ENCODE data around the gene CRTC2. TPM values are rescaled to one million over a fixed set of nuclear protein-coding genes. Genes with fewer than 3 reads are reported as not detected.

The CRTC2 gene
- total and polyA plus RNA-seq, 4 donors, result 17.7 to 48.7 (median 42.6) TPM

DNA sequence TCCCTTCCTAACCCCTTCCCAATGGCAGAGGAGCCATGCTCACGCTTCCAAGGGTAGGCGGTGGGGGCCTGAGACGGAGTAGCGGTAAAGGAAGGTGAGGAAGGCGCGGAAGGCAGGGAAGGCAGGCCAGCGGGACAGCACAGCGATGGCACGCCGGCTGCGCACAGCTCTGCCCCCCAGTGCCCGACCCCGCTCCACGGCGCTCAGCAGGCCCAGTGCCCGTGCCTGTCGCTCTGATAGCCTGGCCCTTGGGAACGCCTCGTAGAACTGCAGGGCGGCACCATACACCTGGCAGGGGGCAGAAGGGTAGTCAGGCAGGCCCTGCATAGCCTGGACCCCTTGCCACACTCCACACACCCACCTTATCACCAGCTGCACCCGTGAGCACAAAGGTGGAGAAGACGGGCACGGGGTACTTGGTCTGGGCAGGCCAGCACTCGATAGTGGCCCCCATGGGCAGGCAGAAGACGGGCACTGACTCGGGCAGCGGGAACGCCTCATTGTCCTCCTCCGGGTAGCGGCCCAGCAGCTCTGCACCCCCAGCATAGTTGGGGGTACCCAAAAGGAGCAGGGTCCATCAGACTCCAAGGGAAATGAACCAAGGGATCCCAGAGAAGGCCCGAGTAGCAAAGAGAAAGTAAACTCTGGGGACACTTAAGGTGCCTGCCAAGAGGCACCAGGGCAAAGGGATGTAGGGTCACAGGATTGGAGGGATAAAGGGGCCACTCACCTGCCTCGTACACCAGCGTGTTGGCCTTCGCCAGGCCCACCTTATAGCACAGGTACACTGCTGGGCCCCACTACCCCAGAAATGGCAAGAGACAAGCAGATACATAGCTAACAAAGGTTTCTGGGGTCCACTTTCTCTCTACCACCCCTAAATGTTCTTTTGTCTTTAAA, 16.3 kb downstream of the CRTC2 start:
- H3K4me1 ChIP-seq (ENCODE audit: control insufficient read depth in 5 of 5, insufficient read depth in 5 of 5, low read length in 5 of 5), result peaks cover 0 to 14% (median 8%) of the 10 kb centered on the region in 5 donors
- no peaks in the 10 kb centered on the region for H3K9me3 ChIP-seq (ENCODE audit: control insufficient read depth in 4 of 4, insufficient read depth in 3 of 4, low read length in 3 of 4)
- H3K36me3 ChIP-seq (ENCODE audit: control insufficient read depth in 4 of 4, insufficient read depth in 4 of 4, low read length in 4 of 4), result peaks cover 0 to 48% (median 29%) of the 10 kb centered on the region in 4 donors
- ATAC-seq (ENCODE audit: insufficient read depth, low FRiP score) (no peak), DNase-seq (no peak)
- H3K27me3 ChIP-seq (ENCODE audit: control insufficient read depth in 3 of 3, insufficient read depth in 3 of 3, low read length in 2 of 3), result no peaks in the 10 kb centered on the region
- no peak overlapping the region for H3K9ac ChIP-seq (ENCODE audit: insufficient read depth in 1 of 2, low read length in 2 of 2)
- 96% methylated on average over 34 of the region's 34 CpGs for WGBS, 2 donors
- no peak overlapping the region for H3K4me3 ChIP-seq
- no peak overlapping the region for H3K27ac ChIP-seq (ENCODE audit: low read depth in 1 of 2, low read length in 1 of 2)
- TF ChIP-seq, protein P1, sequence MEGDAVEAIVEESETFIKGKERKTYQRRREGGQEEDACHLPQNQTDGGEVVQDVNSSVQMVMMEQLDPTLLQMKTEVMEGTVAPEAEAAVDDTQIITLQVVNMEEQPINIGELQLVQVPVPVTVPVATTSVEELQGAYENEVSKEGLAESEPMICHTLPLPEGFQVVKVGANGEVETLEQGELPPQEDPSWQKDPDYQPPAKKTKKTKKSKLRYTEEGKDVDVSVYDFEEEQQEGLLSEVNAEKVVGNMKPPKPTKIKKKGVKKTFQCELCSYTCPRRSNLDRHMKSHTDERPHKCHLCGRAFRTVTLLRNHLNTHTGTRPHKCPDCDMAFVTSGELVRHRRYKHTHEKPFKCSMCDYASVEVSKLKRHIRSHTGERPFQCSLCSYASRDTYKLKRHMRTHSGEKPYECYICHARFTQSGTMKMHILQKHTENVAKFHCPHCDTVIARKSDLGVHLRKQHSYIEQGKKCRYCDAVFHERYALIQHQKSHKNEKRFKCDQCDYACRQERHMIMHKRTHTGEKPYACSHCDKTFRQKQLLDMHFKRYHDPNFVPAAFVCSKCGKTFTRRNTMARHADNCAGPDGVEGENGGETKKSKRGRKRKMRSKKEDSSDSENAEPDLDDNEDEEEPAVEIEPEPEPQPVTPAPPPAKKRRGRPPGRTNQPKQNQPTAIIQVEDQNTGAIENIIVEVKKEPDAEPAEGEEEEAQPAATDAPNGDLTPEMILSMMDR (IDR thresholded peaks at IDR 0.05; ENCODE audit: control extremely low read depth, extremely low read depth), result no peak

DNA sequence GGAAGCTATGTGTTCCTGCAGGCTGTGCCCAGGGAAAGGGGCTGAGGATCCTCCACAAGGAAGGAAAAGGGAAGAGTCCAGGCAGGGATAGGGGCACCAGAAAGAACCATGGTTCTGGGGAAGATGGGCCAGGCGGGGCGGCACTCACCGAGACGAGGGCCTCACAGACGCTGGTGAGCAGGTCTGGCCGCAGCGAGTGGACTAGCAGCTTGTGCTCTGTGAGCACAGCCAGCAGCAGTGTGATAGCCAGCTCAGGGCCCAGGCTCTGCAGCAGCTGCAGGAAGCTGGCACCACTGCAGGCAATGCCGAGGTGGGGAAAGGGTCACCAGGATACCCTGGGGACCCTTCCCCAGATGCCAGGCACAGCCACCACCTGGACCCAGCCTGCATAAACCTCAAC, 17.7 kb downstream of the CRTC2 start:
- Histone ChIP-seq H3K27ac (ENCODE audit: low read depth in 1 of 2, low read length in 1 of 2) (no peak overlapping the region), H3K9me3 (ENCODE audit: control insufficient read depth in 4 of 4, insufficient read depth in 3 of 4, low read length in 3 of 4) (no peaks in the 10 kb centered on the region), H3K9ac (ENCODE audit: insufficient read depth in 1 of 2, low read length in 2 of 2) (no peak overlapping the region), H3K27me3 (ENCODE audit: control insufficient read depth in 3 of 3, insufficient read depth in 3 of 3, low read length in 2 of 3) (no peaks in the 10 kb centered on the region), H3K4me3 (no peak overlapping the region), H3K36me3 (ENCODE audit: control insufficient read depth in 4 of 4, insufficient read depth in 4 of 4, low read length in 4 of 4) (peaks cover 5 to 60% (median 41%) of the 10 kb centered on the region in 4 donors), H3K4me1 (ENCODE audit: control insufficient read depth in 5 of 5, insufficient read depth in 5 of 5, low read length in 5 of 5) (peaks cover 0 to 11% (median 8%) of the 10 kb centered on the region in 5 donors)
- no peak for DNase-seq
- ATAC-seq (ENCODE audit: insufficient read depth, low FRiP score), result no peak
- WGBS, 2 donors, result 96 to 98% methylated on average over 8 of the region's 8 CpGs
- TF ChIP-seq, protein P1 (IDR thresholded peaks at IDR 0.05; ENCODE audit: control extremely low read depth, extremely low read depth), result no peak

DNA sequence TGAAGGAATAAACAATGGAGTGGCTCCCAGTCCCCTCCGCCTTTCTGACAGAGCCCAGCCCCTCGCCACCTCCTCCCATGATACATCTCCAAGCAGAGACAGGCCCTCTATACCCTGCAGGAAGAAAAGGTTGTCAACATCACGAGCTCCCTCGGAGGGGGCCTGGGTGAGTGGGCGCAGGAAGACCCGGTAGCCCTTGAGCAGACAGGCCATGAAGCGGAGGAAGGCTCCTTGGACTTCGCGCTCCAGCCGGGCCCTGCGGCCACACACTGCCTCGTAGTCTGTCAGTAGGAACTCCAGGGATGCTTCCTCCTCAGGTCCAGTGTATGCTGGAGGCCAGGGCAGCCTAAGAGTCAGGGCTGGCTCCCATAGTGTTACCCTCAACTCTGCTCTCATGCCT, 18.9 kb downstream of the CRTC2 start:
- Histone ChIP-seq H3K4me1 (ENCODE audit: control insufficient read depth in 5 of 5, insufficient read depth in 5 of 5, low read length in 5 of 5) (peaks cover 0 to 8% (median 0%) of the 10 kb centered on the region in 5 donors), H3K27ac (ENCODE audit: low read depth in 1 of 2, low read length in 1 of 2) (no peak overlapping the region), H3K4me3 (no peak overlapping the region), H3K9me3 (ENCODE audit: control insufficient read depth in 4 of 4, insufficient read depth in 3 of 4, low read length in 3 of 4) (no peaks in the 10 kb centered on the region), H3K36me3 (ENCODE audit: control insufficient read depth in 4 of 4, insufficient read depth in 4 of 4, low read length in 4 of 4) (peaks cover 7 to 67% (median 45%) of the 10 kb centered on the region in 4 donors), H3K9ac (ENCODE audit: insufficient read depth in 1 of 2, low read length in 2 of 2) (no peak overlapping the region), H3K27me3 (ENCODE audit: control insufficient read depth in 3 of 3, insufficient read depth in 3 of 3, low read length in 2 of 3) (no peaks in the 10 kb centered on the region)
- 92 to 93% methylated on average over 12 of the region's 12 CpGs for WGBS, 2 donors
- DNase-seq (no peak), ATAC-seq (ENCODE audit: insufficient read depth, low FRiP score) (no peak)
- TF ChIP-seq, protein P1 (IDR thresholded peaks at IDR 0.05; ENCODE audit: control extremely low read depth, extremely low read depth), result no peak

Data from lung (tissue), 12 donors.